ENCODE results near the gene CBY3. TPM values are rescaled to one million over a fixed set of nuclear protein-coding genes. Genes with fewer than 3 reads are reported as not detected.

CBY3 gene
- total and polyA plus RNA-seq, 2 of the 13 experiments (the other 11 are each of a cell fraction or from before 2014, with no cell fraction given), result not detected

DNA sequence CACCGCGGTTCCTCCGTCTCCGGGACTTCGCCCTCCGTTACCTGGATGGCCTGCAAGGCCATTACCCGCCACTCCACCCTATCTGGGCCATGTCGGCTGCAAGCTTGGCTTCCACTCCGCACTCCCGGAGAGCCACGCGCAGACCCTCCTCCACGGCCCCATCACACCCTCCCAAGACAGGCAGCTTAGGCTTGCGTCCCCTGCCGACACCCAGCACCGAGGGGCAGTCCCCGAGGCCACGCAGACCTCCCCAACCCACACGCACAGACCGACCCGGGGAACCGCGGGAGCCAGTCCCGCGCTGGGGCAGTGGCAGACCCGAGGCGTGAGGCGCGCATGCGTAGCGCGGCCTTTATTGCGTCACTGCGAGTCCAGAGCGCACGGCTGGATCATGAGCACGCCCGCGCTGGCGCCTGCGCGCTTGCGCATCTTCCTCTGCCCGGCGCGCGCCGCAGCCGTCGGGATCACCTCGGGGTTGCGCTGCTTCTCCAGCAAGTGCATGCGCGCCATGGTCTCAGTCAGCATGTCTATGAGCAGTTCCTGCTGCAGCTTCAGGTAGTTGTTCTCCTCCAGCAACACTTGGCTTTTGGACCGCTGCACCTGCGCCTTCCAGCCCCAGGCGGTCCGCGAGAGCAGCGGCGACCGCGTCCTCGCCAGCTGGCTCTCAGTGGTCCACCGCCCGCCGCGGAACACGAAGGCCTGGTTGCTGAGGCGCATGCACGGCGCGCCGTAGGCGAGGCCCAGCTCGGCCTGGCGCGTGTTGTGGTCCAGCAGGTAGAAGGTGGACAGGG lies 2.4 kb downstream of the CBY3 start:
- DNase-seq (ENCODE audit: low spot score) (peak; percentile 90), ATAC-seq (peak; percentile 83), FAIRE-seq (peak; percentile 32)
- Histone ChIP-seq H3K27me3 (ENCODE audit: control insufficient read depth in 1 of 2, insufficient read depth in 2 of 2, low read length in 2 of 2) (no peaks in the 10 kb centered on the region; a peak in 1 of 5 replicates), H3K4me2 (ENCODE audit: low read depth, low read length) (peak overlapping the region; percentile 67), H3K36me3 (replicated peaks in 1 of 2; ENCODE audit: control insufficient read depth in 1 of 2, insufficient read depth in 2 of 2, low read length in 2 of 2) (no peaks in the 10 kb centered on the region), H4K20me1 (ENCODE audit: insufficient read depth, low read length) (no peaks in the 10 kb centered on the region), H2AFZ (ENCODE audit: low read length) (no peak overlapping the region), H3K79me2 (ENCODE audit: insufficient read depth, low read length) (peaks cover 24% of the 10 kb centered on the region), H3K4me3 (replicated peaks in 1 of 3; ENCODE audit: insufficient read depth in 1 of 3, low read depth in 2 of 3, low read length in 3 of 3) (peak overlapping the region; percentile 69 to 91 (median 81)), H3K27ac (ENCODE audit: extremely low read length, insufficient read depth, low read length) (peak overlapping the region; percentile 87), H3K9me3 (ENCODE audit: low read length) (no peaks in the 10 kb centered on the region), H3K4me1 (ENCODE audit: insufficient read depth, low read length) (peaks cover 63% of the 10 kb centered on the region), H3K9ac (ENCODE audit: insufficient read depth, low read depth, low read length) (peak overlapping the region; percentile 94)
- ChIA-PET CTCF (ENCODE audit: low intra/inter-chr PET ratio, low total read pairs) (no interaction called here), POLR2A (interaction anchor here (0.7 to 3.3 kb wide), 10 partner anchors 9 to 141 kb away, joined by 3 to 31 read pairs (median 4); partner anchors contain the start of genes CANX, HNRNPH1, MAML1 and RUFY1)
- BruUV-seq (replicated peaks), result no TSS peak
- intact Hi-C loops (cut with micrococcal nuclease; ENCODE audit: unreplicated experiment), result no loop called here
- in situ Hi-C loops (cut with HindIII; ENCODE audit: extremely low pct_ligation_motif_present, low pct_unique_long_range_greater_than_20kb), result no loop called here
- WGBS (ENCODE audit: low lambda C conversion rate), result 56% methylated on average over 38 of the region's 78 CpGs
- TF ChIP-seq, protein P1, sequence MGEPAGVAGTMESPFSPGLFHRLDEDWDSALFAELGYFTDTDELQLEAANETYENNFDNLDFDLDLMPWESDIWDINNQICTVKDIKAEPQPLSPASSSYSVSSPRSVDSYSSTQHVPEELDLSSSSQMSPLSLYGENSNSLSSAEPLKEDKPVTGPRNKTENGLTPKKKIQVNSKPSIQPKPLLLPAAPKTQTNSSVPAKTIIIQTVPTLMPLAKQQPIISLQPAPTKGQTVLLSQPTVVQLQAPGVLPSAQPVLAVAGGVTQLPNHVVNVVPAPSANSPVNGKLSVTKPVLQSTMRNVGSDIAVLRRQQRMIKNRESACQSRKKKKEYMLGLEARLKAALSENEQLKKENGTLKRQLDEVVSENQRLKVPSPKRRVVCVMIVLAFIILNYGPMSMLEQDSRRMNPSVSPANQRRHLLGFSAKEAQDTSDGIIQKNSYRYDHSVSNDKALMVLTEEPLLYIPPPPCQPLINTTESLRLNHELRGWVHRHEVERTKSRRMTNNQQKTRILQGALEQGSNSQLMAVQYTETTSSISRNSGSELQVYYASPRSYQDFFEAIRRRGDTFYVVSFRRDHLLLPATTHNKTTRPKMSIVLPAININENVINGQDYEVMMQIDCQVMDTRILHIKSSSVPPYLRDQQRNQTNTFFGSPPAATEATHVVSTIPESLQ (CRISPR knock-in tag; conservative IDR thresholded peaks at IDR 0.05), result 0 out of 2 replicates have a peak, but pooled peaks have one; percentile 58
- TF ChIP-seq STAG1 (CRISPR knock-in tag; IDR thresholded peaks at IDR 0.05) (peak; percentile 51), TEAD3 (CRISPR knock-in tag; optimal IDR thresholded peaks at IDR 0.05; ENCODE audit: borderline replicate concordance) (peak; percentile 73), REXO4 (CRISPR knock-in tag; IDR thresholded peaks at IDR 0.05; ENCODE audit: borderline replicate concordance) (0 out of 2 replicates have a peak, but pooled peaks have one; percentile 20), ZNF33A (CRISPR knock-in tag; IDR thresholded peaks at IDR 0.05; ENCODE audit: borderline replicate concordance) (peak; percentile 87; the same call in 1 of the 2 replicates), SYNCRIP (IDR thresholded peaks at IDR 0.05; ENCODE audit: insufficient read depth, low read depth, low read length) (no peak), NFE2L1 (CRISPR knock-in tag; IDR thresholded peaks at IDR 0.05; ENCODE audit: borderline replicate concordance) (peak; percentile 82; the same call in 1 of the 2 replicates), AKAP8 (CRISPR knock-in tag; IDR thresholded peaks at IDR 0.05) (peak; percentile 23; the same call in 1 of the 2 replicates), ZNF30 (CRISPR knock-in tag; IDR thresholded peaks at IDR 0.05) (peak; percentile 94)
- TF ChIP-seq, protein P2, sequence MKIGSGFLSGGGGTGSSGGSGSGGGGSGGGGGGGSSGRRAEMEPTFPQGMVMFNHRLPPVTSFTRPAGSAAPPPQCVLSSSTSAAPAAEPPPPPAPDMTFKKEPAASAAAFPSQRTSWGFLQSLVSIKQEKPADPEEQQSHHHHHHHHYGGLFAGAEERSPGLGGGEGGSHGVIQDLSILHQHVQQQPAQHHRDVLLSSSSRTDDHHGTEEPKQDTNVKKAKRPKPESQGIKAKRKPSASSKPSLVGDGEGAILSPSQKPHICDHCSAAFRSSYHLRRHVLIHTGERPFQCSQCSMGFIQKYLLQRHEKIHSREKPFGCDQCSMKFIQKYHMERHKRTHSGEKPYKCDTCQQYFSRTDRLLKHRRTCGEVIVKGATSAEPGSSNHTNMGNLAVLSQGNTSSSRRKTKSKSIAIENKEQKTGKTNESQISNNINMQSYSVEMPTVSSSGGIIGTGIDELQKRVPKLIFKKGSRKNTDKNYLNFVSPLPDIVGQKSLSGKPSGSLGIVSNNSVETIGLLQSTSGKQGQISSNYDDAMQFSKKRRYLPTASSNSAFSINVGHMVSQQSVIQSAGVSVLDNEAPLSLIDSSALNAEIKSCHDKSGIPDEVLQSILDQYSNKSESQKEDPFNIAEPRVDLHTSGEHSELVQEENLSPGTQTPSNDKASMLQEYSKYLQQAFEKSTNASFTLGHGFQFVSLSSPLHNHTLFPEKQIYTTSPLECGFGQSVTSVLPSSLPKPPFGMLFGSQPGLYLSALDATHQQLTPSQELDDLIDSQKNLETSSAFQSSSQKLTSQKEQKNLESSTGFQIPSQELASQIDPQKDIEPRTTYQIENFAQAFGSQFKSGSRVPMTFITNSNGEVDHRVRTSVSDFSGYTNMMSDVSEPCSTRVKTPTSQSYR (CRISPR knock-in tag; IDR thresholded peaks at IDR 0.05; ENCODE audit: borderline replicate concordance), result peak; percentile 35; the same call in 1 of the 2 replicates
- TF ChIP-seq, protein P3, sequence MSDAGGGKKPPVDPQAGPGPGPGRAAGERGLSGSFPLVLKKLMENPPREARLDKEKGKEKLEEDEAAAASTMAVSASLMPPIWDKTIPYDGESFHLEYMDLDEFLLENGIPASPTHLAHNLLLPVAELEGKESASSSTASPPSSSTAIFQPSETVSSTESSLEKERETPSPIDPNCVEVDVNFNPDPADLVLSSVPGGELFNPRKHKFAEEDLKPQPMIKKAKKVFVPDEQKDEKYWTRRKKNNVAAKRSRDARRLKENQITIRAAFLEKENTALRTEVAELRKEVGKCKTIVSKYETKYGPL (CRISPR knock-in tag; IDR thresholded peaks at IDR 0.05), result peak; percentile 68; the same call in 1 of the 2 replicates

Measured in HepG2 (cell line).